Endothelial cell (in vitro differentiated cells): ENCODE data around the gene CCNG1. TPM values are rescaled to one million over a fixed set of nuclear protein-coding genes. Genes with fewer than 3 reads are reported as not detected.
"Not testable (repeated sequence)": the region's sequence is repeated elsewhere in the genome, so short reads cannot be mapped to it uniquely, and the experiment has no call there.

Source experiments
- DNase-seq: peaks from one replicate; pipeline ENCODE4 v3.0.0; 2021; ENCODE audit warnings: low spot score
- H3K27ac Mint-ChIP-seq: one replicate; pipeline ENCODE4 v1.8.0; 2021; ENCODE audit warnings: mixed read lengths, inconsistent platforms; ENCODE audit not compliant: unreplicated experiment
- H3K27me3 Mint-ChIP-seq: one replicate; pipeline ENCODE4 v1.8.0; 2021; ENCODE audit warnings: mild to moderate bottlenecking, moderate library complexity, mixed read lengths, inconsistent platforms; ENCODE audit not compliant: unreplicated experiment
- H3K36me3 Mint-ChIP-seq: one replicate; pipeline ENCODE4 v1.8.0; 2021; ENCODE audit warnings: mild to moderate bottlenecking, low read depth, mixed read lengths, inconsistent platforms; ENCODE audit not compliant: unreplicated experiment
- H3K4me1 Mint-ChIP-seq: one replicate; pipeline ENCODE4 v1.8.0; 2021; ENCODE audit warnings: mild to moderate bottlenecking, mixed read lengths, inconsistent platforms; ENCODE audit not compliant: unreplicated experiment
- H3K4me3 Mint-ChIP-seq: one replicate; pipeline ENCODE4 v1.8.0; 2021; ENCODE audit warnings: mild to moderate bottlenecking, mixed read lengths, inconsistent platforms; ENCODE audit not compliant: unreplicated experiment
- H3K9me3 Mint-ChIP-seq: one replicate; pipeline ENCODE4 v1.8.0; 2021; ENCODE audit warnings: mixed read lengths, inconsistent platforms; ENCODE audit not compliant: unreplicated experiment
- total RNA-seq: library from RNA; stranded (reverse); fragmentation: NEBNext Ultra II Directional; extraction: Animal tissue kit (Norgen Biotek cat#: 25700); gene quantifications from one replicate; pipeline ENCODE4 v1.2.1, GENCODE V29; 2021; ENCODE audit not compliant: unreplicated experiment
- TF ChIP-seq, protein P1 (sequence below): fragments of 200-600 bp; sonication (generic); IDR thresholded peaks from one replicate; pipeline ENCODE4 v1.5.0; 2021; ENCODE audit warnings: antibody characterized with exemption; ENCODE audit not compliant: unreplicated experiment

Gene CCNG1
- total RNA-seq, 1 donor from 2014 or later: 360 TPM

DNA sequence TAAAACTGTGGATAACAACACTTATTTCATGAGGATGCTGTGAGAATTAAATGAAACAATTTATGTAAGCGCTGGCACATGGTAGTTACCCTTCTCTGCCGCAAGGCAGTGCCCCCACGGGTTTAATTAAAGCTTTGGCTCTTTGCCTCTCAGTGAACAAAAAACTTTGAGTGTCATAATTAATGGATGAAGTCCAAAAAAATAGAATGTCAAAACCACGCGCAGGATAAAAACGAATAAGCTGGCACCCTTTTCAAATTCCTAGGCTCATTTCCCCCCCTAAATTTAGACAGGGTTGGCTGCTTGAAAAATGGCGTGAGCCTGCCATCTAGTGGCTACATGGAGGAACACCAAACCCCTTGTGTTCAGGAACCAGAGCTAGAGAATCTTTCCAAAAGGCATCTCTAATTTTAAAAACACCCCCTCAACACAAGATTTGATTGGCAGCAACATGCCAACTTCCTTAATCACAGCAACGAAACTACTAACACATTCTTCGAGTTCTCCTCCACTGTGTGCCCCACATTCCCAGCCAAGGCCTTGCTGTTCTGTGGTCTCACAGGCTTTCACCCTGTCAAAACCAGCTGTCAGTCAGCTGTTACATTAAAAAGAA is 29.0 kb upstream of the CCNG1 start:
- Mint-ChIP-seq H3K27ac (no peak overlapping the region), H3K4me1 (peaks cover 15% of the 10 kb centered on the region), H3K4me3 (no peak overlapping the region), H3K9me3 (no peaks in the 10 kb centered on the region), H3K27me3 (peaks cover 6% of the 10 kb centered on the region), H3K36me3 (no peaks in the 10 kb centered on the region)
- peak; percentile 61 for DNase-seq
- TF ChIP-seq, protein P1, sequence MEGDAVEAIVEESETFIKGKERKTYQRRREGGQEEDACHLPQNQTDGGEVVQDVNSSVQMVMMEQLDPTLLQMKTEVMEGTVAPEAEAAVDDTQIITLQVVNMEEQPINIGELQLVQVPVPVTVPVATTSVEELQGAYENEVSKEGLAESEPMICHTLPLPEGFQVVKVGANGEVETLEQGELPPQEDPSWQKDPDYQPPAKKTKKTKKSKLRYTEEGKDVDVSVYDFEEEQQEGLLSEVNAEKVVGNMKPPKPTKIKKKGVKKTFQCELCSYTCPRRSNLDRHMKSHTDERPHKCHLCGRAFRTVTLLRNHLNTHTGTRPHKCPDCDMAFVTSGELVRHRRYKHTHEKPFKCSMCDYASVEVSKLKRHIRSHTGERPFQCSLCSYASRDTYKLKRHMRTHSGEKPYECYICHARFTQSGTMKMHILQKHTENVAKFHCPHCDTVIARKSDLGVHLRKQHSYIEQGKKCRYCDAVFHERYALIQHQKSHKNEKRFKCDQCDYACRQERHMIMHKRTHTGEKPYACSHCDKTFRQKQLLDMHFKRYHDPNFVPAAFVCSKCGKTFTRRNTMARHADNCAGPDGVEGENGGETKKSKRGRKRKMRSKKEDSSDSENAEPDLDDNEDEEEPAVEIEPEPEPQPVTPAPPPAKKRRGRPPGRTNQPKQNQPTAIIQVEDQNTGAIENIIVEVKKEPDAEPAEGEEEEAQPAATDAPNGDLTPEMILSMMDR: peak; percentile 85

DNA sequence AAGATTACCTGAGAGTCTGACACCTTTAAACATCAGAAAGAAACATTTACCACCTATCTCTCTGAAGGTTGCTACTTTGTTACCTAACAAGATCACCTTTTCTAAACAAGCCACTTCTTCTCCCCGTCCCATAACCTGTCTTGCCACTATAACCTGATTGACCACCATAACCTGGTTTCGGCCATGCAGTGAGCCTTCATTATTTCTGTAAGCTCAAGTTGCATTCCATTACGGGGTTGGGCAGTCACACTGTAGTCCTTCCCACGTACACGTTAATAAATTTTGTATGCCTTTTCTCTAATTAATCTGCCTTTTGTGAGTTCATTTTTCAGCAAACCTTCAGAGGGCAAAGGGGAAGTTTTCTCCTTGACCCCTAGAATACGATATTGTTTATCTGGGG is 28.0 kb upstream of the CCNG1 start:
- no peak overlapping the region for H3K4me3 Mint-ChIP-seq
- H3K9me3 Mint-ChIP-seq: no peaks in the 10 kb centered on the region
- no peaks in the 10 kb centered on the region for H3K36me3 Mint-ChIP-seq
- H3K27ac Mint-ChIP-seq: no peak overlapping the region
- no peak for DNase-seq
- peaks cover 15% of the 10 kb centered on the region for H3K4me1 Mint-ChIP-seq
- H3K27me3 Mint-ChIP-seq: peaks cover 6% of the 10 kb centered on the region
- TF ChIP-seq, protein P1: no peak

DNA sequence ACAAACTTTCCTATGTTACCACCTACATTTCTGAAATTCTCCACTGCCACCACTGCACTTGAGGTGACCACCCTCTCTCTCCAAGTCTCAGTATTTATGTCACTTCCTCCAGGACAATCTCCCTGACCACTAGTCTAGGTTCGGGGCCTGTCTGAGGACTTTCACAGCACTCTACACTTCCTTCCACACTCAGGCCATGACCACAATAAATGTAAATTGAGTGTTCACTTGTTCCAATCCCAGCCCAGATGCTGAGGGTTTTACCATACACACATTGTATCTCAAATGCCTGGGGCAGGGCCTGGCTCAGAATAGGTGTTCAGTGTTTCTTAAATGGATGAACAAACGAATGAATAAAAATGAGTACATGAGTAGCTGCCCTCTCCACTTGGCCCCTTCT is 26.9 kb upstream of the CCNG1 start:
- Mint-ChIP-seq H3K27me3 (peaks cover 6% of the 10 kb centered on the region), H3K27ac (no peak overlapping the region), H3K36me3 (no peaks in the 10 kb centered on the region), H3K4me1 (peaks cover 16% of the 10 kb centered on the region), H3K9me3 (no peaks in the 10 kb centered on the region), H3K4me3 (no peak overlapping the region)
- TF ChIP-seq, protein P1: no peak
- DNase-seq: no peak

DNA sequence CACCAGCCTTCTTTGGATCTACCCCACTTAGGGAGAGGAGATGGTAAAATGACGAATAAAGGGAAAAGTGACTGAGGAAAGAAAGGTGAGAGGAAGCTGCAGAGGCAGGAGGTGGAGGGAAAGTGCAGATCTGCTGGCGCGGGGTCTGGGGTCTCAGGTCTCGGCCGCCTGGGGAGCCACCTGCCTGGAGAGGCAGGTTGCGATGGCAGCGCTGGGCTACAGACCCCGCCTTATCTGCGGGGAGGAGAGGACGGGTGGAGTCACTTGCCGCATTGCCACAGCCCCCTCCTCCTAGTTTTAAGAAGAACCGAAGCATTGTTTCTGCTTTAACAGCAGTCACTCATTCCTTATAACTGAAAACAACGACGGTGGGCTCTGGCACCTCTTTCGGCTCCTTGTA is 21.7 kb upstream of the CCNG1 start:
- not testable (repeated sequence) for H3K4me1 Mint-ChIP-seq, H3K27ac Mint-ChIP-seq, H3K36me3 Mint-ChIP-seq, DNase-seq, H3K27me3 Mint-ChIP-seq, H3K9me3 Mint-ChIP-seq
- peak overlapping the region; percentile 31 for H3K4me3 Mint-ChIP-seq

DNA sequence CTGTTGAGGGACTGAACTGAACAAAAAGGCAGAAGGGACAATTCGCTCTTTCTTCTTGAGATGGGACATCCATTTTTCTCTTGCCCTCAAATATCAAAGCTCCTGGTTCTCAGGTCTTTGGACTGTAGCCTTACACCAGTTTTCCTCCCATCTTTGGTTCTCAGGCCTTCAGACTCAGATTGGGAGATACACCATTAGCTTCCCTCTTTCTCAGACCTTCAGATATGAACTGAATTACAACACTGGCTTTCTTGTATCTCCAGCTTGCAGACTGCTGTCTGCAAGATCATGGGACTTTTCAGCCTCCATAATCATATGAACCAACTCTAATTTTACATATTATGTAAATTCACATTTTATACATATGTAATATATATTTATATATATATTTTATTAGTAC is 12.6 kb upstream of the CCNG1 start:
- Mint-ChIP-seq H3K4me3 (no peak overlapping the region), H3K27me3 (no peaks in the 10 kb centered on the region), H3K9me3 (no peaks in the 10 kb centered on the region), H3K27ac (no peak overlapping the region), H3K36me3 (no peaks in the 10 kb centered on the region), H3K4me1 (peaks cover 12% of the 10 kb centered on the region)
- DNase-seq: no peak
- TF ChIP-seq, protein P1: no peak

DNA sequence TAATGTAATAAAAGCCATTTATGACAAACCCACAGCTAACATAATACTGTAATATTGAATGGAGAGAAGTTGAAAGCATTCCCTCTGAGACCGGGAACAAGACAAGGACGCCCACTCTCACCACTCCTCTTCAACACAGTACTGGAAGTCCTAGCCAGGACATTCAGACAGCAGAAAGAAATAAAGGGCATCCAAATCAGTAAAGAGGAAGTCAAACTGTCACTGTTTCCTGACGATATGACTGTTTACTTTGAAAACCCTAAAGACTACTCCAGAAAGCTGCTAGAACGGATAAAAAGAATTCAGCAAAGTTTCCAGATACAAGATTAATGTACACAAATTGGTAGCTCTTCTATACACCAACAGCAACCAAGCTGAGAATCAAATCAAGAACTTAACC is 11.3 kb upstream of the CCNG1 start:
- Mint-ChIP-seq H3K27ac (peak overlapping the region; percentile 88), H3K4me1 (peaks cover 12% of the 10 kb centered on the region)
- H3K36me3 Mint-ChIP-seq, H3K9me3 Mint-ChIP-seq, H3K27me3 Mint-ChIP-seq, H3K4me3 Mint-ChIP-seq, DNase-seq: not testable (repeated sequence)
